Neuronal stem cell (in vitro differentiated cells): ENCODE measurements around the gene ADCY2.

Experiments
- DNase-seq: peaks from one replicate; pipeline ENCODE4 v3.0.0-alpha.2; 2013; ENCODE audit warnings: low spot score
- H2AFZ ChIP-seq: one replicate; pipeline ENCODE4 v1.6.1; 2013; ENCODE audit warnings: mild to moderate bottlenecking, low read length, inconsistent platforms
- H2AK5ac ChIP-seq: 2 replicates; pipeline ENCODE4 v1.6.1; 2013; ENCODE audit warnings: low read depth, mild to moderate bottlenecking, inconsistent platforms, low read length, moderate library complexity, mixed read lengths
- H2BK120ac ChIP-seq: 2 replicates; pipeline ENCODE4 v1.6.1; 2013; ENCODE audit warnings: low read depth, mild to moderate bottlenecking, inconsistent platforms, low read length, moderate library complexity, mixed read lengths
- H2BK12ac ChIP-seq: one replicate; pipeline ENCODE4 v1.6.1; 2013; ENCODE audit warnings: low read length, inconsistent platforms
- H2BK15ac ChIP-seq: 2 replicates; pipeline ENCODE4 v1.6.1; 2013; ENCODE audit warnings: mild to moderate bottlenecking, low read length, inconsistent platforms, mixed read lengths
- H2BK5ac ChIP-seq: one replicate; pipeline ENCODE4 v1.6.1; 2013; ENCODE audit warnings: inconsistent platforms, mild to moderate bottlenecking, low read length, moderate library complexity
- H3K14ac ChIP-seq: one replicate; pipeline ENCODE4 v1.6.1; 2013; ENCODE audit warnings: low read length, inconsistent platforms
- H3K18ac ChIP-seq: 2 replicates; pipeline ENCODE4 v1.6.1; 2013; ENCODE audit warnings: low read length, inconsistent platforms
- H3K23ac ChIP-seq: 2 replicates; pipeline ENCODE4 v1.6.1; 2013; ENCODE audit warnings: low read depth, mild to moderate bottlenecking, mixed read lengths, low read length, inconsistent platforms; ENCODE audit not compliant: poor library complexity
- H3K27ac ChIP-seq: replicated peaks from 3 replicates; pipeline ENCODE4 v1.5.1; 2013; ENCODE audit warnings: low read length, inconsistent platforms
- H3K27me3 ChIP-seq, 3 experiments: 2 replicates each; pipeline ENCODE4 v1.6.1; 2013; ENCODE audit warnings: low read length in 3 of 3, mild to moderate bottlenecking in 2 of 3, inconsistent platforms in 1 of 3, low read depth in 1 of 3, mixed read lengths in 1 of 3, moderate library complexity in 1 of 3; ENCODE audit not compliant: control insufficient read depth in 3 of 3, insufficient read depth in 3 of 3
- H3K36me3 ChIP-seq, 2 donors: replicated peaks in 1 of 2; 2 replicates each; pipeline ENCODE4 v1.6.1; 2013; ENCODE audit warnings: low read length in 2 of 2; ENCODE audit not compliant: control insufficient read depth in 2 of 2, insufficient read depth in 2 of 2
- H3K4ac ChIP-seq: 2 replicates; pipeline ENCODE4 v1.6.1; 2013; ENCODE audit warnings: inconsistent platforms, mild to moderate bottlenecking, low read length, moderate library complexity
- H3K4me1 ChIP-seq, 2 donors: 1 replicate in 1 of 2; 2 replicates in 1 of 2; pipeline ENCODE4 v1.6.1; 2013; ENCODE audit warnings: low read length in 2 of 2, low read depth in 1 of 2; ENCODE audit not compliant: control insufficient read depth in 2 of 2, insufficient read depth in 1 of 2
- H3K4me2 ChIP-seq: one replicate; pipeline ENCODE4 v1.6.1; 2013; ENCODE audit warnings: mild to moderate bottlenecking, low read length, inconsistent platforms; ENCODE audit not compliant: insufficient read depth, poor library complexity, severe bottlenecking
- H3K4me3 ChIP-seq, 2 donors: 2 replicates each; pipeline ENCODE4 v1.5.1; 2013; ENCODE audit warnings: low read length in 2 of 2, mild to moderate bottlenecking in 2 of 2, inconsistent platforms in 1 of 2, moderate library complexity in 1 of 2
- H3K79me1 ChIP-seq: one replicate; pipeline ENCODE4 v1.6.1; 2013; ENCODE audit warnings: low read depth, mild to moderate bottlenecking, inconsistent platforms, low read length, moderate library complexity
- H3K9ac ChIP-seq: one replicate; pipeline ENCODE4 v1.6.1; 2013; ENCODE audit warnings: mild to moderate bottlenecking, low read depth, low read length, inconsistent platforms; ENCODE audit not compliant: poor library complexity
- H3K9me3 ChIP-seq, 2 donors: replicated peaks in 1 of 2; 2 replicates each; pipeline versions ENCODE3 to v1.6.1; 2013; ENCODE audit warnings: low read length in 2 of 2, mild to moderate bottlenecking in 2 of 2, inconsistent platforms in 1 of 2, low read depth in 1 of 2, mixed read lengths in 1 of 2, moderate library complexity in 1 of 2; ENCODE audit not compliant: control insufficient read depth in 2 of 2, insufficient read depth in 1 of 2
- H4K8ac ChIP-seq: one replicate; pipeline ENCODE4 v1.6.1; 2013; ENCODE audit warnings: low read depth, mild to moderate bottlenecking, inconsistent platforms, low read length, moderate library complexity
- H4K91ac ChIP-seq: one replicate; pipeline ENCODE4 v1.6.1; 2013; ENCODE audit warnings: low read length, low read depth, mild to moderate bottlenecking, inconsistent platforms; ENCODE audit not compliant: poor library complexity
- WGBS, 2 donors: extraction: QIAGEN DNeasy Blood & Tissue Kit; methylation state at CpG; one replicate each; pipeline ENCODE4 v1.1.7; 2013; ENCODE audit warnings: missing lambda C conversion rate in 2 of 2, mixed read lengths in 1 of 2; ENCODE audit not compliant: insufficient read length in 2 of 2, insufficient replicate concordance in 1 of 2; ENCODE audit errors: extremely low coverage in 2 of 2; 5-methylcytosine and 5-hydroxymethylcytosine counted together

The ADCY2 gene

DNA sequence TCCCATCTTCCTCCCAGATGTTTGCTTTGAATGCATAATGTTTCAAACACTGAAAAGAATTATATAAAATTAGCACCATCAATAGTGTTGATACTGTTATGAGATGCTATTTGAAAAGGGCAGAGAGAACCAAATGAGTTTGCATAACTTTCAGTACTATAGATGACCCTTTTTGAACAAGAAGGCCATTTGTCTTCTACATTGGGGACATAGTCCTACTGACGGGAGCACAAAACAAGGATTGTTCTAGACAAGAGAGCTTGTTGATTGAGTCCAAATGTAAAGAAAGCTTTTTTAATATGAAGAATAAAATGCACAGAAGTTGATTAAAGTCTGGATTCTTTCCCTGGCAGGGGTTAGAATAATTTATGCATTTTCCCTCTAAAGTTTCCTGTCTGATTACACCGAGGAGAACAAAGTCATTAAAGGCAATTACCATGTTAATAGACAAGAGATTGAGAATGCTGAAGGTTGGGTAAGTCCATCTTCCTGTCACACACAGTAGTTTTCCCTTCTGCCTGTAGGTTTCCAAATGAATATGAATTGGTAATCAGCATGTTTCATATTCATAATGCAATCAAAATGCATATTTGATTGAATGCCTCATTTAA, 32.8 kb upstream of the ADCY2 start:
- Histone ChIP-seq H3K36me3 (no peaks in the 10 kb centered on the region), H3K9me3 (peaks cover 0 to 6% of the 10 kb centered on the region in 2 donors), H3K18ac (no peak overlapping the region), H3K79me1 (no peaks in the 10 kb centered on the region), H3K4me3 (no peak overlapping the region), H2BK120ac (no peak overlapping the region), H4K91ac (no peak overlapping the region), H2AFZ (no peak overlapping the region), H3K14ac (no peak overlapping the region), H2BK5ac (no peak overlapping the region), H3K9ac (no peak overlapping the region), H2AK5ac (no peak overlapping the region), H3K27me3 (peaks cover 0 to 3% (median 0%) of the 10 kb centered on the region in 3 experiments), H3K23ac (no peak overlapping the region), H4K8ac (no peak overlapping the region), H3K4ac (no peak overlapping the region), H3K4me2 (no peak overlapping the region), H2BK15ac (no peak overlapping the region), H2BK12ac (no peak overlapping the region), H3K4me1 (no peaks in the 10 kb centered on the region), H3K27ac (no peak overlapping the region)
- no CpG with 5 or more reads among the region's 2 CpGs for WGBS, 2 donors
- no peak for DNase-seq

DNA sequence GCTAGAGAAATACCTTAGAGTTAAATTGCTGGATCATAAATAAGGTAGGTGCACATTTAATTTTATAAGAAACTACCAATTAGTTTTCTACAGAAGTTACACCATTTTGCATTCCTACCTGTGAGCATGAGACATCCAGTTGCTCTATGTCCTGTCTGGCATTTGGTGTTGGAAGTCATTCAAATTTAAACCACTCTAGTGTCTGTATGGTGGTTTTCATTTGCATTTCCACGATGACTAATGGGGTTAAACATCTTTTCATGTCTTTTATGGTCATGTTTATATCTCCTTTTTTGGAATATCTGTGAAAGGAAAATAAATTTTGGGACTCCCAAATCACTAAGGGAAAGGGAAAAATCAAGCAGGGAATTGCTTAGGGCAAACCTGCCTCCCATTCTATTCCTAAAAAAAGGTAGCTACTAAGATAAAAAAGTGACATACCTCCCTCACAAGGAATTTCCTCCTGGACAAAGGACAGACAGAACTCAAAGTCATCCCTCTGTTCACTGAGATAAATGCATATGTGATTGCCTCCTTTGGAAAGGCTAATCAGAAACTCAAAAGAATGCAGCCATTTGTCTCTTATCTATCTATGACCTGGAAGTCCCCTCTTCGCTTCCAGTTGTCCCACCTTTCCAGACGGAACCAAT, 31.6 kb upstream of the ADCY2 start:
- Histone ChIP-seq H2BK5ac (no peak overlapping the region), H3K4me3 (no peak overlapping the region), H3K23ac (no peak overlapping the region), H3K27ac (no peak overlapping the region), H2AK5ac (no peak overlapping the region), H3K4ac (no peak overlapping the region), H2BK12ac (no peak overlapping the region), H2AFZ (no peak overlapping the region), H3K9me3 (peaks cover 0 to 6% of the 10 kb centered on the region in 2 donors), H3K36me3 (no peaks in the 10 kb centered on the region), H3K27me3 (peaks cover 0 to 3% (median 0%) of the 10 kb centered on the region in 3 experiments), H2BK120ac (no peak overlapping the region), H3K4me2 (no peak overlapping the region), H3K14ac (no peak overlapping the region), H3K9ac (no peak overlapping the region), H3K79me1 (no peaks in the 10 kb centered on the region), H4K91ac (no peak overlapping the region), H4K8ac (no peak overlapping the region), H3K18ac (no peak overlapping the region), H3K4me1 (no peaks in the 10 kb centered on the region), H2BK15ac (no peak overlapping the region)
- DNase-seq = no peak
- WGBS, 2 donors = no CpG with 5 or more reads among the region's 3 CpGs

DNA sequence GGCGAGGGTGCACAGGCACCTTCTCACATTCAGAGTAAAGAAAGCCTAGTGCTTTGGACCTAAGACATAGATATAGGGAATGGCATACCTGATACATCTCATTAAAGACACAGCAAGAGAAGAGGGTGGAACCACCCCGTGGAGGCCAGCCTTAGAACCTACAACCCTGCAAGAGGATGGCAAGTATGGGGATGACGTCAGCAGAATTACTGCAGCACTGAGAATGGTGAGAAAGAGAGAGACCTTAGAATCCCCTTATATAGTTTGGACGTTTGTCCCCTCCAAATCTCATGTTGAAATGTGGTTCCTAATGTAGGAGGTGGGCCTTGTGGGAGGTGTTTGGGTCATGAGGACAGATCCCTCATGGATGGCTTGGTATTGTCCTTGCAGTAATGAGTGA, 28.2 kb upstream of the ADCY2 start:
- H3K23ac ChIP-seq = no peak overlapping the region
- no peak overlapping the region for H3K4me3 ChIP-seq
- no peak overlapping the region for H3K27ac ChIP-seq
- no peak overlapping the region for H3K18ac ChIP-seq
- no peak overlapping the region for H3K4ac ChIP-seq
- no peaks in the 10 kb centered on the region for H3K4me1 ChIP-seq
- no peak overlapping the region for H3K9ac ChIP-seq
- H3K14ac ChIP-seq = no peak overlapping the region
- no peak overlapping the region for H2BK12ac ChIP-seq
- H3K9me3 ChIP-seq = peaks cover 8 to 9% of the 10 kb centered on the region in 2 donors
- H3K4me2 ChIP-seq = no peak overlapping the region
- no peak overlapping the region for H4K91ac ChIP-seq
- no peaks in the 10 kb centered on the region for H3K79me1 ChIP-seq
- H2BK120ac ChIP-seq = no peak overlapping the region
- no CpG with 5 or more reads among the region's 4 CpGs for WGBS, 2 donors
- no peak overlapping the region for H2BK5ac ChIP-seq
- H2AFZ ChIP-seq = no peak overlapping the region
- H4K8ac ChIP-seq = no peak overlapping the region
- no peak overlapping the region for H2BK15ac ChIP-seq
- no peak overlapping the region for H2AK5ac ChIP-seq
- no peak for DNase-seq
- no peaks in the 10 kb centered on the region for H3K27me3 ChIP-seq
- H3K36me3 ChIP-seq = no peaks in the 10 kb centered on the region

DNA sequence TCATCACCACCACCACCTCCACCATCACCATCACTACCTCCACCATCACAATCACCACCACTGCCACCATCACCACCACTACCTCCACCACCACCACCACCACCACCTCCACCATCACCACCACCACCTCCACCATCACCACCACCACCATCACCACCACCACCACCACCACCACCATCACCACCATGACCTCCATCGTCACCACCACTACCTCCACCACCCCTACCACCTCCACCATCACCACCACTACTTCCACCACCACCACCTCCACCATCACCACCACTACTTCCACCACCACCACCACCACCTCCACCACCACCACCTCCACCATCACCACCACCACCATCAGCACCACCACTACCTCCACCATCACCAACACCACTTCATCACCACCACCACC, 23.5 kb upstream of the ADCY2 start:
- no peaks in the 10 kb centered on the region for H3K27me3 ChIP-seq
- no CpG with 5 or more reads among the region's 1 CpG for WGBS, 2 donors
- H3K14ac ChIP-seq = peak overlapping the region; percentile 32
- H3K4ac ChIP-seq = no peak overlapping the region
- no peak overlapping the region for H2AFZ ChIP-seq
- H3K18ac ChIP-seq = no peak overlapping the region
- no peak for DNase-seq
- H3K4me2 ChIP-seq = no peak overlapping the region
- peaks cover 8 to 9% of the 10 kb centered on the region in 2 donors for H3K9me3 ChIP-seq
- no peak overlapping the region for H3K9ac ChIP-seq
- no peaks in the 10 kb centered on the region for H3K36me3 ChIP-seq
- peak overlapping the region; percentile 87 for H3K23ac ChIP-seq
- no peak overlapping the region for H2BK15ac ChIP-seq
- H2BK120ac ChIP-seq = no peak overlapping the region
- H3K79me1 ChIP-seq = no peaks in the 10 kb centered on the region
- no peaks in the 10 kb centered on the region for H3K4me1 ChIP-seq
- H4K8ac ChIP-seq = no peak overlapping the region
- H3K27ac ChIP-seq = no peak overlapping the region
- peak overlapping the region in 1 of 2 donors; percentile 16 for H3K4me3 ChIP-seq
- no peak overlapping the region for H4K91ac ChIP-seq
- no peak overlapping the region for H2AK5ac ChIP-seq
- H2BK5ac ChIP-seq = no peak overlapping the region
- no peak overlapping the region for H2BK12ac ChIP-seq
